Measurements from ENCODE around the gene SERP1. TPM values are rescaled to one million over a fixed set of nuclear protein-coding genes. Genes with fewer than 3 reads are reported as not detected.
"Not testable (repeated sequence)": the region's sequence is repeated elsewhere in the genome, so short reads cannot be mapped to it uniquely, and the experiment has no call there.

SERP1 gene
- total RNA-seq, 2 experiments from 2014 or later, result 98.4 to 98.5 TPM

GRCh38 chr3:150500960-150501359, 45.3 kb downstream of the SERP1 start:
- DNase-seq; H3K4me3 Mint-ChIP-seq; H3K27ac Mint-ChIP-seq; POLR2A ChIA-PET; H3K4me1 Mint-ChIP-seq; H3K36me3 Mint-ChIP-seq (ENCODE audit: low read depth); H3K27me3 Mint-ChIP-seq: not testable (repeated sequence)
- H3K9me3 Mint-ChIP-seq, result peaks cover 11% of the 10 kb centered on the region
- CTCF ChIA-PET, result interaction anchor here (1.5 kb wide), 1 partner anchor 188 kb away, joined by 3 read pairs; no protein-coding TSS in a partner anchor

DNA sequence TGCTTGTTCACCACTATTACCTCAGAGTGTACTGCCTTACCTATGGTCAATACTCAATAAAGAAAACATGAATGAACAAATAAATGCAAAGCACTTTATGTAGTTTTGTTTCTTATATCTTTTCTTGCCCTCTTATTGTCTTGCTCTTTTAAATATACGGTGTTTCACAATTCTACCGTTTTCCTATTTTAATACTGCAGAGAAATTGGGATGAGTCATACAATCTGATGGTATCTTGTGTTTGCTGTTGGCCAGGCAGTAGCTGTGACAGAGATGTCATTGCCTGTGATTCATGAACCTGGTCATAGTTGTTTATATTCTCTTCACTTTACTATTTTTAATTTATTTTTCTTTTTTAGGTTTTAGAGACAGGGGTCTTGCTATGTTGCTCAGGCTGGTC, 48.3 kb downstream of the SERP1 start:
- Mint-ChIP-seq H3K4me3 (no peak overlapping the region), H3K27me3 (peaks cover 6% of the 10 kb centered on the region), H3K36me3 (ENCODE audit: low read depth) (peaks cover 7% of the 10 kb centered on the region), H3K4me1 (no peaks in the 10 kb centered on the region), H3K27ac (no peak overlapping the region), H3K9me3 (peaks cover 11% of the 10 kb centered on the region)
- CTCF ChIA-PET, result interaction anchor here (4.7 kb wide), 1 partner anchor 88 kb away, joined by 37 read pairs; the partner anchor contains the start of gene TSC22D2
- POLR2A ChIA-PET, result no interaction called here
- no peak for DNase-seq

DNA sequence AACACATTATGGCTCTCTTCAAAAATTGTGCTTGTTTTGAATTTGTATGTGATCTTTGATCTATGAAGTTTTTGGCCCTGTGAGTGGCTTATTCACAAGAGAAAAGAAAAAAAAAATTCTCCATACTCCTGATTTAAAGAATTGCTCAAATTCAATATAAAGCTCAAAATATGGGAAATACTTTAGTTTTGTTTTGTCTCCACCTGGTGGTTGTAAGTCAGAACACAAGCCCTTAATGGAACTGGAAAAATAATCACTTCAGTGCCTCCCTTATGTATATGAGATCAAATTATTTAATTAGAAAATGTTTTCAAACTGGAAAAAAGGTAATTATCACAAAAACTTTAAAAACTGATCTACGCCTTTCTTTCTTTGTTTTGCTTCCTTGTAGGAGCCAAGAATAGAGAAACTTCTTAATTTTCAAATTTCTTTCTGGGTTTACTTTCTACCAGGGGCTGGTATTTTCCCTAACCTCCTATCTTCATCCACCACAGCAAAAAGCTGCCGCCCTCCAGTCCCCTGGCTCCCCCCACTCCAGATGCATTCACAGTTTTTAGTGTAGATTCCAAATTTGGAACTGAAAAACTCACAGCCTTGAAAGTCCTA, 50.6 kb downstream of the SERP1 start:
- no peaks in the 10 kb centered on the region for H3K36me3 Mint-ChIP-seq (ENCODE audit: low read depth)
- no peaks in the 10 kb centered on the region for H3K4me1 Mint-ChIP-seq
- no peak overlapping the region for H3K27ac Mint-ChIP-seq
- peaks cover under 1% of the 10 kb centered on the region for H3K9me3 Mint-ChIP-seq
- no peaks in the 10 kb centered on the region for H3K27me3 Mint-ChIP-seq
- H3K4me3 Mint-ChIP-seq, result no peak overlapping the region
- ChIA-PET CTCF (interaction anchor here (0.6 to 4.7 kb wide), 13 partner anchors 8 to 268 kb away, joined by 3 to 49 read pairs (median 4); partner anchors contain the start of gene TSC22D2), POLR2A (interaction anchor here (1.4 kb wide), 1 partner anchor 86 kb away, joined by 3 read pairs; no protein-coding TSS in a partner anchor)
- DNase-seq, result no peak

GRCh38 chr3:150495149-150495548, 51.1 kb downstream of the SERP1 start:
- Mint-ChIP-seq H3K4me1 (no peaks in the 10 kb centered on the region), H3K9me3 (no peaks in the 10 kb centered on the region), H3K27me3 (no peaks in the 10 kb centered on the region), H3K4me3 (no peak overlapping the region), H3K27ac (no peak overlapping the region), H3K36me3 (ENCODE audit: low read depth) (no peaks in the 10 kb centered on the region)
- POLR2A ChIA-PET, result interaction anchor here (1.4 kb wide), 1 partner anchor 85 kb away, joined by 3 read pairs; no protein-coding TSS in a partner anchor
- no peak for DNase-seq
- CTCF ChIA-PET, result interaction anchor here (0.6 to 4.7 kb wide), 14 partner anchors 9 to 268 kb away, joined by 3 to 49 read pairs (median 4); partner anchors contain the start of gene TSC22D2

DNA sequence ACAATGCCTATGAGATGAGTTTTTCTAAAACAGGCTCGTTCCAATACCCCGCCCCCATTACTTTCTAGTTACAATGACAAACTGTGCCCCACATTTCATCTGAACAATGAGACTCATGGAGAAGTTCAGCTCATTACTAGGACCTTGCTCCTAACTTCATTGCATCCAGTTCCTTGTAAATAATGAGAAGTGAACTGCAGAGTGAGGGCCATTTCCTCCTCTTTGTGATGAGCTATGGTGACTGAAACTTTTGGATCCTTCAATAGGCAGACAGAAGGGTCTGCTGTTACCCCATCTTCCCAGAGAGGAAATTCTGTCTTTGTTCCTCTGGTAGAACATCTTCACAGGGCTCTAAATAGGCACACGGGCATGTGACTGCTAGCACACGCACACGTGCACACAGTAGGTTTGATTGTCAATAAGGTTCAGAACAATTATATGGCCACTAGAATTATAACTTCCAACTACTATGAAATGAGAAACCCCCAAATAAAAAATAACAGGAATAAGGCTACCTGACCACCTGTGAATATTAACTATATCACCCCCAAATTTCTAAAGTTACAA, 51.8 kb downstream of the SERP1 start:
- H3K4me1 Mint-ChIP-seq, result no peaks in the 10 kb centered on the region
- no peak overlapping the region for H3K27ac Mint-ChIP-seq
- H3K9me3 Mint-ChIP-seq, result no peaks in the 10 kb centered on the region
- H3K36me3 Mint-ChIP-seq (ENCODE audit: low read depth), result no peaks in the 10 kb centered on the region
- ChIA-PET CTCF (interaction anchor here (0.6 to 4.7 kb wide), 11 partner anchors 10 to 267 kb away, joined by 3 to 49 read pairs (median 4); partner anchors contain the start of gene TSC22D2), POLR2A (interaction anchor here (1.4 kb wide), 1 partner anchor 85 kb away, joined by 3 read pairs; no protein-coding TSS in a partner anchor)
- no peak overlapping the region for H3K4me3 Mint-ChIP-seq
- no peaks in the 10 kb centered on the region for H3K27me3 Mint-ChIP-seq
- no peak for DNase-seq

Other genes with a start within 250 kb of the SERP1 start
- 10 to 100 TPM; 13.9 to 15.0 TPM for gene TSC22D2, start 138.2 kb downstream of the SERP1 start, total RNA-seq
- 10 to 100 TPM; 81.7 to 86.4 TPM for gene EIF2A, start 291 bp upstream of the SERP1 start, total RNA-seq
- gene SELENOT, start 56.8 kb upstream of the SERP1 start, total RNA-seq, result 100 to 1,000 TPM; 124 to 130 TPM
- under 1 TPM; 0.38 to 0.81 TPM for gene ERICH6, start 157.4 kb upstream of the SERP1 start, total RNA-seq
- 10 to 100 TPM; 42.5 to 44.9 TPM for gene SIAH2, start 216.7 kb upstream of the SERP1 start, total RNA-seq

Measured in activated CD4-positive, alpha-beta memory T cell treated with anti-CD3 and anti-CD28 coated beads, Interleukin-2, amount 10 ng/mL, durations not matched to agents 7 days and 5 days (primary cell).